ENCODE results near the gene MCRS1.
"Not testable (repeated sequence)": the region's sequence is repeated elsewhere in the genome, so short reads cannot be mapped to it uniquely, and the experiment has no call there.

Gene MCRS1

GRCh38 chr12:49567611-49568441, at the start of gene MCRS1:
Gene MCRS1, minus strand, starts transcription at chr12:49568142. Its CDS starts 1,411 bp downstream, at chr12:49566731.
- DNase-seq (ENCODE audit: low spot score), result peak; percentile 91

- no peak for DNase-seq (ENCODE audit: low spot score)
Measured at GRCh38 chr12:49616533-49617219, 48.7 kb upstream of the MCRS1 start.

GRCh38 chr12:49615725-49616124, 47.8 kb upstream of the MCRS1 start:
- DNase-seq (ENCODE audit: low spot score), result no peak

GRCh38 chr12:49612210-49612609, 44.3 kb upstream of the MCRS1 start:
- no peak for DNase-seq (ENCODE audit: low spot score)

GRCh38 chr12:49610785-49611184, 42.8 kb upstream of the MCRS1 start:
- not testable (repeated sequence) for DNase-seq (ENCODE audit: low spot score)

- DNase-seq (ENCODE audit: low spot score), result no peak
Measured at GRCh38 chr12:49609875-49610154, 41.9 kb upstream of the MCRS1 start.

- no peak for DNase-seq (ENCODE audit: low spot score)
Measured at GRCh38 chr12:49609059-49609874, 41.3 kb upstream of the MCRS1 start.

- DNase-seq (ENCODE audit: low spot score), result not testable (repeated sequence)
Measured at GRCh38 chr12:49605539-49605938, 37.6 kb upstream of the MCRS1 start, which contains the start of gene FAM186B. Gene FAM186B, minus strand, starts transcription at chr12:49605639. Its CDS starts 162 bp downstream, at chr12:49605477.

GRCh38 chr12:49604856-49605255, 36.9 kb upstream of the MCRS1 start:
- no peak for DNase-seq (ENCODE audit: low spot score)

GRCh38 chr12:49603721-49604120, 35.8 kb upstream of the MCRS1 start:
- no peak for DNase-seq (ENCODE audit: low spot score)

- DNase-seq (ENCODE audit: low spot score), result no peak
Measured at GRCh38 chr12:49599961-49600360, 32.0 kb upstream of the MCRS1 start.

GRCh38 chr12:49598527-49598926, 30.6 kb upstream of the MCRS1 start:
- DNase-seq (ENCODE audit: low spot score), result no peak

GRCh38 chr12:49588721-49589516, 21.0 kb upstream of the MCRS1 start:
- DNase-seq (ENCODE audit: low spot score), result no peak

- no peak for DNase-seq (ENCODE audit: low spot score)
Measured at GRCh38 chr12:49588281-49588680, 20.3 kb upstream of the MCRS1 start.

GRCh38 chr12:49587174-49587908, 19.4 kb upstream of the MCRS1 start:
- DNase-seq (ENCODE audit: low spot score), result no peak

- no peak for DNase-seq (ENCODE audit: low spot score)
Measured at GRCh38 chr12:49585477-49586459, 17.8 kb upstream of the MCRS1 start.

- no peak for DNase-seq (ENCODE audit: low spot score)
Measured at GRCh38 chr12:49584591-49584990, 16.6 kb upstream of the MCRS1 start.

- no peak for DNase-seq (ENCODE audit: low spot score)
Measured at GRCh38 chr12:49583366-49584094, 15.6 kb upstream of the MCRS1 start.

- DNase-seq (ENCODE audit: low spot score), result no peak
Measured at GRCh38 chr12:49582850-49583249, 14.9 kb upstream of the MCRS1 start.
